Measurements from ENCODE around the gene MTAP. TPM values are rescaled to one million over a fixed set of nuclear protein-coding genes. Genes with fewer than 3 reads are reported as not detected.

MTAP gene
- total RNA-seq, 1 donor from 2014 or later: 56.1 TPM

GRCh38 chr9:21796768-21797167 is 5.7 kb upstream of the MTAP start:
- DNase-seq (ENCODE audit: low read depth): peak; percentile 65
- no peak for FAIRE-seq
- peaks cover 12% of the 10 kb centered on the region for H3K4me1 ChIP-seq (ENCODE audit: insufficient read depth, low read length)
- H3K4me2 ChIP-seq (ENCODE audit: low read length): no peak overlapping the region
- H3K27me3 Mint-ChIP-seq (ENCODE audit: low read depth, unreplicated experiment): no peaks in the 10 kb centered on the region
- H3K4me3 Mint-ChIP-seq (ENCODE audit: unreplicated experiment): no peak overlapping the region
- TF ChIP-seq EZH2 (IDR thresholded peaks at IDR 0.05; ENCODE audit: insufficient read depth, low read length) (no peak), CTCF (IDR thresholded peaks at IDR 0.05; ENCODE audit: insufficient read depth, low read depth, low read length) (no peak)
- H3K4me3 ChIP-seq (ENCODE audit: insufficient read depth, low read depth, low read length): no peak overlapping the region
- peaks cover 12% of the 10 kb centered on the region for H3K4me1 Mint-ChIP-seq (ENCODE audit: low read depth, unreplicated experiment)
- no peak overlapping the region for H3K9ac ChIP-seq (ENCODE audit: low read length)
- peak overlapping the region; percentile 27 for H3K27ac Mint-ChIP-seq (ENCODE audit: unreplicated experiment)
- no peaks in the 10 kb centered on the region for H3K36me3 Mint-ChIP-seq (ENCODE audit: low read depth, unreplicated experiment)
- no peaks in the 10 kb centered on the region for H3K36me3 ChIP-seq (ENCODE audit: insufficient read depth, low read length)
- no peak overlapping the region for H3K27ac ChIP-seq (ENCODE audit: low read depth, low read length)
- no peaks in the 10 kb centered on the region for H3K9me3 Mint-ChIP-seq (ENCODE audit: unreplicated experiment)
- peaks cover 5% of the 10 kb centered on the region for H3K79me2 ChIP-seq (ENCODE audit: insufficient read depth, low read length)
- peak overlapping the region; percentile 35 for H2AFZ ChIP-seq (ENCODE audit: low read depth, low read length)
- no peaks in the 10 kb centered on the region for H4K20me1 ChIP-seq (ENCODE audit: insufficient read depth, low read length)
- no peaks in the 10 kb centered on the region for H3K27me3 ChIP-seq (ENCODE audit: insufficient read depth, low read length)
- no peaks in the 10 kb centered on the region for H3K9me3 ChIP-seq (ENCODE audit: insufficient read depth, low read depth, low read length)

- Histone ChIP-seq H3K4me3 (ENCODE audit: insufficient read depth, low read depth, low read length) (peak overlapping the region; percentile 85), H3K36me3 (ENCODE audit: insufficient read depth, low read length) (no peaks in the 10 kb centered on the region), H3K27ac (ENCODE audit: low read depth, low read length) (no peak overlapping the region), H3K27me3 (ENCODE audit: insufficient read depth, low read length) (no peaks in the 10 kb centered on the region), H3K4me1 (ENCODE audit: insufficient read depth, low read length) (peaks cover 34% of the 10 kb centered on the region), H3K9ac (ENCODE audit: low read length) (peak overlapping the region; percentile 86), H2AFZ (ENCODE audit: low read depth, low read length) (peak overlapping the region; percentile 85), H3K4me2 (ENCODE audit: low read length) (peak overlapping the region; percentile 94), H3K79me2 (ENCODE audit: insufficient read depth, low read length) (peaks cover 47% of the 10 kb centered on the region), H4K20me1 (ENCODE audit: insufficient read depth, low read length) (peaks cover 32% of the 10 kb centered on the region), H3K9me3 (ENCODE audit: insufficient read depth, low read depth, low read length) (no peaks in the 10 kb centered on the region)
- TF ChIP-seq CTCF (IDR thresholded peaks at IDR 0.05; ENCODE audit: insufficient read depth, low read depth, low read length) (no peak), EZH2 (IDR thresholded peaks at IDR 0.05; ENCODE audit: insufficient read depth, low read length) (no peak)
- Mint-ChIP-seq H3K4me1 (ENCODE audit: low read depth, unreplicated experiment) (peaks cover 29% of the 10 kb centered on the region), H3K27ac (ENCODE audit: unreplicated experiment) (no peak overlapping the region), H3K27me3 (ENCODE audit: low read depth, unreplicated experiment) (no peaks in the 10 kb centered on the region), H3K9me3 (ENCODE audit: unreplicated experiment) (no peaks in the 10 kb centered on the region), H3K36me3 (ENCODE audit: low read depth, unreplicated experiment) (peaks cover 5% of the 10 kb centered on the region), H3K4me3 (ENCODE audit: unreplicated experiment) (peak overlapping the region; percentile 99)
- DNase-seq (ENCODE audit: low read depth) (no peak), FAIRE-seq (no peak)
Observed at GRCh38 chr9:21800931-21801682, 1.3 kb upstream of the MTAP start.
